GM13977 (cell line): ENCODE results near the gene ZNF217.
"Not testable (repeated sequence)": the region's sequence is repeated elsewhere in the genome, so short reads cannot be mapped to it uniquely, and the experiment has no call there.

Experiments used
- DNase-seq: peaks from one replicate; pipeline ENCODE4 v3.0.0; 2012; ENCODE audit warnings: low spot score
- CTCF ChIP-seq: IDR thresholded peaks from 2 replicates; pipeline ENCODE4 v1.5.1; 2012; ENCODE audit warnings: mild to moderate bottlenecking, control low read depth; ENCODE audit not compliant: insufficient read depth; ENCODE audit errors: extremely low read depth, missing control alignments
- in situ Hi-C: fragments of 300-500 bp; cut with MboI; formaldehyde crosslinking; loops from one replicate; pipeline ENCODE4 v1.12.0; 2022; ENCODE audit warnings: low sequenced_read_pairs, low pct_unique_long_range_greater_than_20kb, mixed read lengths, inconsistent platforms; ENCODE audit not compliant: unreplicated experiment

ZNF217 gene

GRCh38 chr20:53595018-53595378, 1.4 kb upstream of the ZNF217 start:
- DNase-seq: no peak
- in situ Hi-C loops: no loop called here
- no peak for TF ChIP-seq CTCF

GRCh38 chr20:53594068-53595017, 704 bp upstream of the ZNF217 start:
- in situ Hi-C loops: no loop called here
- peak; percentile 91 for DNase-seq
- peak; percentile 55 for TF ChIP-seq CTCF

- DNase-seq: no peak
- in situ Hi-C loops: no loop called here
- no peak for TF ChIP-seq CTCF
These were observed 610 bp downstream of the ZNF217 start for GRCh38 chr20:53592992-53593465.

- DNase-seq: not testable (repeated sequence)
These were observed 1.1 kb downstream of the ZNF217 start for GRCh38 chr20:53592454-53592991.

GRCh38 chr20:53591941-53592441, 1.6 kb downstream of the ZNF217 start:
- DNase-seq, in situ Hi-C loops: not testable (repeated sequence)

More at GRCh38 chr20:53592454-53592991, 1.1 kb downstream of the ZNF217 start:
- in situ Hi-C loops: not testable (repeated sequence)
- TF ChIP-seq CTCF: peak; percentile 3

GRCh38 chr20:53591206-53591741, 2.4 kb downstream of the ZNF217 start:
- in situ Hi-C loops, DNase-seq: not testable (repeated sequence)

- in situ Hi-C loops, DNase-seq: not testable (repeated sequence)
These were observed 3.0 kb downstream of the ZNF217 start for GRCh38 chr20:53590608-53591007.

- DNase-seq, in situ Hi-C loops: not testable (repeated sequence)
These were observed 3.5 kb downstream of the ZNF217 start for GRCh38 chr20:53590122-53590521.

- in situ Hi-C loops, DNase-seq: not testable (repeated sequence)
These were observed 4.1 kb downstream of the ZNF217 start for GRCh38 chr20:53589321-53590065.

- not testable (repeated sequence) for DNase-seq
These were observed 6.4 kb downstream of the ZNF217 start for GRCh38 chr20:53587157-53587703.

More at GRCh38 chr20:53587157-53587703, 6.4 kb downstream of the ZNF217 start:
- in situ Hi-C loops: not testable (repeated sequence)
